ENCODE measurements around the gene GCDH. TPM values are rescaled to one million over a fixed set of nuclear protein-coding genes. Genes with fewer than 3 reads are reported as not detected.

The GCDH gene
- total RNA-seq, 2 donors from 2014 or later, result 21.1 to 39.2 TPM

DNA sequence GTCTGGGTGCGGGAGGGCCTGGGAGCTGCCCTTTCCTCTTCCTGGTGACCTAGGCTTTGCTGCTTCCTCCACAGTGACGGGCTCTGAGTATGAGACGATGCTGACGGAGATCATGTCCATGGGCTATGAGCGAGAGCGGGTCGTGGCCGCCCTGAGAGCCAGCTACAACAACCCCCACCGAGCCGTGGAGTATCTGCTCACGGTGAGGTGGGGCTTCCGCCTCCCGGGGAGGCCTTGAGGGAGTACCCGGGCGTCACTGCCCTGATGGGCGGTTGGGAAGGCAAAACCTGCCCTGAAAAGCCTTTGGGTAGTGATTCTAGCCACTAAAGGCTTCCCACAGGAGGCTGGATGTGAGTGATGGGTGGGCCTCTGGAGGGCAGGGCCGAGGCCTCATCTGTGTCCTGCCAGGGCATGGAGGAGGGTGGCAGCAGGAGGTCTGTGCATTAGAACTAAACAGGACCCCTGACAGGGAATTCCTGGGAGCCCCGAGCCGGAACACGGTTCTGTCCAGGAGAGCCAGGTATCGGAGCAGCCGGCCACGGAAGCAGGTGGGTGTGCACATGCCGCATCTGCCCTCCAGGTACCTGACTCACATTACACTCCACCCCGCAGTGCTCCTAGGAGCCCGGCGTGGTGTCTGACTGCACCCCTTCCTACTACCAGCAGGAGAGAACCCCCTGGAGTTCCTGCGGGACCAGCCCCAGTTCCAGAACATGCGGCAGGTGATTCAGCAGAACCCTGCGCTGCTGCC, 57.8 kb downstream of the GCDH start:
- no peak overlapping the region for H3K9ac ChIP-seq (ENCODE audit: low read depth in 2 of 2, low read length in 2 of 2)
- TF ChIP-seq, protein P1, sequence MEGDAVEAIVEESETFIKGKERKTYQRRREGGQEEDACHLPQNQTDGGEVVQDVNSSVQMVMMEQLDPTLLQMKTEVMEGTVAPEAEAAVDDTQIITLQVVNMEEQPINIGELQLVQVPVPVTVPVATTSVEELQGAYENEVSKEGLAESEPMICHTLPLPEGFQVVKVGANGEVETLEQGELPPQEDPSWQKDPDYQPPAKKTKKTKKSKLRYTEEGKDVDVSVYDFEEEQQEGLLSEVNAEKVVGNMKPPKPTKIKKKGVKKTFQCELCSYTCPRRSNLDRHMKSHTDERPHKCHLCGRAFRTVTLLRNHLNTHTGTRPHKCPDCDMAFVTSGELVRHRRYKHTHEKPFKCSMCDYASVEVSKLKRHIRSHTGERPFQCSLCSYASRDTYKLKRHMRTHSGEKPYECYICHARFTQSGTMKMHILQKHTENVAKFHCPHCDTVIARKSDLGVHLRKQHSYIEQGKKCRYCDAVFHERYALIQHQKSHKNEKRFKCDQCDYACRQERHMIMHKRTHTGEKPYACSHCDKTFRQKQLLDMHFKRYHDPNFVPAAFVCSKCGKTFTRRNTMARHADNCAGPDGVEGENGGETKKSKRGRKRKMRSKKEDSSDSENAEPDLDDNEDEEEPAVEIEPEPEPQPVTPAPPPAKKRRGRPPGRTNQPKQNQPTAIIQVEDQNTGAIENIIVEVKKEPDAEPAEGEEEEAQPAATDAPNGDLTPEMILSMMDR (IDR thresholded peaks at IDR 0.05), result no peak
- H3K9me3 ChIP-seq, result no peaks in the 10 kb centered on the region
- no peaks in the 10 kb centered on the region for H3K27me3 ChIP-seq
- DNase-seq, result no peak
- H3K27ac ChIP-seq, result no peak overlapping the region
- intact Hi-C loops (cut with DNase I), result no loop called here
- peaks cover 14% of the 10 kb centered on the region for H3K36me3 ChIP-seq
- H3K4me3 ChIP-seq, result no peak overlapping the region
- peaks cover 12% of the 10 kb centered on the region for H3K4me1 ChIP-seq

Small RNA genes lying within 50 kb of the gene (microRNA-seq; reads per million reads assigned to microRNA genes)
- gene MIR5695, result not detected
- gene MIR6515, result 2.2 reads per million
- not detected for gene MIR6794

Other genes with a start within 250 kb of the GCDH start
- gene MAN2B1, start 224.4 kb upstream of the GCDH start, total RNA-seq, result 10 to 100 TPM; 51.7 to 67.4 TPM
- 10 to 100 TPM in 1 of 2 donors, 1 to 10 TPM in 1; 7.3 to 17.9 TPM for gene WDR83, start 224.4 kb upstream of the GCDH start, total RNA-seq
- gene DHPS, start 209.3 kb upstream of the GCDH start, total RNA-seq, result 10 to 100 TPM; 66.2 to 87.5 TPM
- gene GNG14, start 203.2 kb upstream of the GCDH start, total RNA-seq, result not detected
- gene FBXW9, start 194.5 kb upstream of the GCDH start, total RNA-seq, result 10 to 100 TPM in 1 of 2 donors, 1 to 10 TPM in 1; 6.5 to 10.3 TPM
- gene TNPO2, start 167.2 kb upstream of the GCDH start, total RNA-seq, result 10 to 100 TPM; 46.7 to 65.5 TPM
- 100 to 1,000 TPM; 130 to 217 TPM for gene TRIR, start 156.5 kb upstream of the GCDH start, total RNA-seq
- 10 to 100 TPM; 53.6 to 77.2 TPM for gene GET3, start 153.7 kb upstream of the GCDH start, total RNA-seq
- 10 to 100 TPM; 12.1 to 22.6 TPM for gene BEST2, start 139.4 kb upstream of the GCDH start, total RNA-seq
- gene HOOK2, start 115.6 kb upstream of the GCDH start, total RNA-seq, result 10 to 100 TPM; 54.8 to 72.0 TPM
- gene JUNB, start 99.7 kb upstream of the GCDH start, total RNA-seq, result 100 to 1,000 TPM; 113 to 173 TPM
- 100 to 1,000 TPM; 347 to 417 TPM for gene PRDX2, start 89.4 kb upstream of the GCDH start, total RNA-seq
- 10 to 100 TPM in 1 of 2 donors, 1 to 10 TPM in 1; 6.5 to 18.5 TPM for gene THSD8, start 89.1 kb upstream of the GCDH start, total RNA-seq
- 10 to 100 TPM in 1 of 2 donors, 1 to 10 TPM in 1; 8.8 to 44.8 TPM for gene RNASEH2A, start 84.6 kb upstream of the GCDH start, total RNA-seq
- under 1 TPM in 1 of 2 donors, not detected in 1; 0.35 TPM for gene RTBDN, start 56.6 kb upstream of the GCDH start, total RNA-seq
- gene MAST1, start 52.6 kb upstream of the GCDH start, total RNA-seq, result 1 to 10 TPM in 1 of 2 donors, under 1 TPM in 1; 0.42 to 1.4 TPM
- gene DNASE2, start 9.7 kb upstream of the GCDH start, total RNA-seq, result 10 to 100 TPM; 29.0 to 33.5 TPM
- gene KLF1, start 4.0 kb upstream of the GCDH start, total RNA-seq, result under 1 TPM in 1 of 2 donors, not detected in 1; 0.25 TPM
- gene SYCE2, start 28.1 kb downstream of the GCDH start, total RNA-seq, result under 1 TPM in 1 of 2 donors, not detected in 1; 0.32 TPM
- 100 to 1,000 TPM in 1 of 2 donors, 10 to 100 TPM in 1; 46.9 to 111 TPM for gene FARSA, start 42.6 kb downstream of the GCDH start, total RNA-seq
- 1,000 to 10,000 TPM in 1 of 2 donors, 100 to 1,000 TPM in 1; 682 to 1,848 TPM for gene CALR, start 47.4 kb downstream of the GCDH start, total RNA-seq
- 100 to 1,000 TPM in 1 of 2 donors, 10 to 100 TPM in 1; 78.5 to 121 TPM for gene RAD23A, start 54.7 kb downstream of the GCDH start, total RNA-seq
- 10 to 100 TPM; 16.1 to 41.9 TPM for gene GADD45GIP1, start 66.1 kb downstream of the GCDH start, total RNA-seq
- gene DAND5, start 78.4 kb downstream of the GCDH start, total RNA-seq, result under 1 TPM; 0.19 to 0.27 TPM
- 10 to 100 TPM; 70.9 to 73.8 TPM for gene NFIX, start 104.3 kb downstream of the GCDH start, total RNA-seq
- 1 to 10 TPM; 3.6 to 4.5 TPM for gene LYL1, start 211.7 kb downstream of the GCDH start, total RNA-seq
- gene TRMT1, start 225.6 kb downstream of the GCDH start, total RNA-seq, result 10 to 100 TPM; 17.5 to 40.1 TPM
- gene NACC1, start 227.1 kb downstream of the GCDH start, total RNA-seq, result 100 to 1,000 TPM in 1 of 2 donors, 10 to 100 TPM in 1; 56.7 to 119 TPM

All from colonic mucosa (tissue), 4 donors.